B cell (primary cell): ENCODE measurements around the gene PBXIP1. TPM values are rescaled to one million over a fixed set of nuclear protein-coding genes. Genes with fewer than 3 reads are reported as not detected.
A peak's percentile ranks its signal among the peaks of the same experiment; 100 is the strongest.

Source experiments
- ATAC-seq: fragments of 200-7000 bp; cut with Tn5 transposase; one replicate; pipeline ENCODE4 v1.10.0; 2021; ENCODE audit warnings: low read depth, mild to moderate bottlenecking, moderate number of reproducible peaks, moderate library complexity
- CTCF ChIA-PET: fragments of 350-600 bp; sonication (Branson Sonifier 250); formaldehyde crosslinking; loops from one replicate; lab custom pipeline; 2021; ENCODE audit warnings: antibody characterized with exemption, inconsistent platforms; lab: Charles Lee
- POLR2A ChIA-PET: fragments of 350-600 bp; sonication (Branson Sonifier 250); formaldehyde crosslinking; loops from one replicate; lab custom pipeline; 2021; ENCODE audit warnings: antibody characterized with exemption; lab: Charles Lee
- DNase-seq: peaks from one replicate; pipeline ENCODE4 v3.0.0; 2013
- H2AFZ ChIP-seq: 2 replicates; pipeline ENCODE4 v1.6.1; 2012; ENCODE audit warnings: mild to moderate bottlenecking, low read depth, low read length; ENCODE audit not compliant: insufficient read depth, poor library complexity, severe bottlenecking
- H3K27ac ChIP-seq, 2 donors: 1 replicate in 1 of 2; 2 replicates in 1 of 2; pipeline ENCODE4 v1.5.1; 2012 to 2013; ENCODE audit warnings: low read length in 2 of 2, mild to moderate bottlenecking in 2 of 2, moderate library complexity in 1 of 2
- H3K27me3 ChIP-seq, 4 experiments: fragments of 200-600 bp in 1 of 4; sonication (generic) in 1 of 4; replicated peaks in 1 of 4; 1 replicate in 2 of 4; 2 replicates in 2 of 4; pipeline versions ENCODE4 v1.6.1 to v1.7.0; 2013 to 2016; ENCODE audit warnings: low read length in 3 of 4, mild to moderate bottlenecking in 2 of 4, mixed read lengths in 1 of 4, moderate library complexity in 1 of 4; ENCODE audit not compliant: insufficient read depth in 4 of 4, control insufficient read depth in 3 of 4; ENCODE audit errors: control extremely low read depth in 1 of 4
- H3K36me3 ChIP-seq, 2 experiments: replicated peaks in 1 of 2; 1 replicate in 1 of 2; 2 replicates in 1 of 2; pipeline versions ENCODE4 v1.6.1 to v1.7.1; 2013; ENCODE audit warnings: low read length in 1 of 2; ENCODE audit not compliant: insufficient read depth in 2 of 2, control insufficient read depth in 1 of 2; ENCODE audit errors: control extremely low read depth in 1 of 2, extremely low read depth in 1 of 2
- H3K4me1 ChIP-seq, 2 donors: fragments of 200-600 bp in 1 of 2; sonication (generic) in 1 of 2; 1 replicate in 1 of 2; 2 replicates in 1 of 2; pipeline versions ENCODE4 v1.5.1 to v1.6.1; 2013 to 2017; ENCODE audit warnings: low read length in 2 of 2; ENCODE audit not compliant: control insufficient read depth in 2 of 2, insufficient read depth in 2 of 2
- H3K4me2 ChIP-seq: replicated peaks from 2 replicates; pipeline ENCODE3; 2012; ENCODE audit warnings: mild to moderate bottlenecking, low read depth, low read length; ENCODE audit not compliant: poor library complexity, severe bottlenecking
- H3K4me3 ChIP-seq, 5 experiments: fragments of 200-600 bp in 1 of 5; sonication (generic) in 1 of 5; 1 replicate in 3 of 5; 2 replicates in 2 of 5; pipeline versions ENCODE4 v1.5.1 to v1.7.0; 2011 to 2016; ENCODE audit warnings: low read length in 4 of 5, mild to moderate bottlenecking in 4 of 5, low read depth in 2 of 5, control low read depth in 1 of 5, moderate library complexity in 1 of 5; ENCODE audit not compliant: insufficient read depth in 1 of 5; ENCODE audit errors: control extremely low read depth in 1 of 5, extremely low read depth in 1 of 5
- H3K79me2 ChIP-seq: fragments of 200-600 bp; sonication (generic); one replicate; pipeline ENCODE4 v1.6.0; 2016; ENCODE audit warnings: low read length; ENCODE audit not compliant: control insufficient read depth, insufficient read depth
- H3K9ac ChIP-seq: fragments of 200-600 bp; sonication (generic); 2 replicates; pipeline ENCODE4 v1.6.1; 2017; ENCODE audit warnings: mild to moderate bottlenecking, low read length, moderate library complexity
- H3K9me3 ChIP-seq, 3 donors: one replicate each; pipeline versions ENCODE4 v1.6.1 to v1.7.1; 2013; ENCODE audit warnings: low read length in 2 of 3; ENCODE audit not compliant: control insufficient read depth in 2 of 3, insufficient read depth in 1 of 3; ENCODE audit errors: control extremely low read depth in 1 of 3
- H4K20me1 ChIP-seq: 2 replicates; pipeline ENCODE4 v1.6.0; 2012; ENCODE audit warnings: mild to moderate bottlenecking, low read length; ENCODE audit not compliant: insufficient read depth, control insufficient read depth, poor library complexity, severe bottlenecking
- H3K27ac Mint-ChIP-seq: one replicate; pipeline ENCODE4 v1.8.0; 2021; ENCODE audit warnings: mixed read lengths
- H3K27me3 Mint-ChIP-seq: one replicate; pipeline ENCODE4 v1.8.0; 2021; ENCODE audit warnings: mixed read lengths
- H3K4me1 Mint-ChIP-seq: one replicate; pipeline ENCODE4 v1.8.0; 2021; ENCODE audit warnings: mixed read lengths
- H3K4me3 Mint-ChIP-seq: one replicate; pipeline ENCODE4 v1.8.0; 2021; ENCODE audit warnings: mixed read lengths
- H3K9me3 Mint-ChIP-seq: one replicate; pipeline ENCODE4 v1.8.0; 2022; ENCODE audit warnings: mixed read lengths; ENCODE audit not compliant: insufficient read depth
- CTCF ChIP-seq: fragments of 200-600 bp; IDR thresholded peaks from one replicate; pipeline ENCODE4 v1.8.0; 2022; ENCODE audit warnings: antibody characterized with exemption, mild to moderate bottlenecking
- EZH2 ChIP-seq: IDR thresholded peaks from 2 replicates; pipeline ENCODE4 v1.6.1; 2012; ENCODE audit warnings: borderline replicate concordance, low read depth, mild to moderate bottlenecking, moderate library complexity, low read length; ENCODE audit not compliant: insufficient read depth, poor library complexity, severe bottlenecking
- WGBS: methylation state at CpG from one replicate; pipeline ENCODE4 v1.1.5; 2013; ENCODE audit warnings: missing lambda C conversion rate; ENCODE audit not compliant: insufficient coverage; 5-methylcytosine and 5-hydroxymethylcytosine counted together
- intact Hi-C: fragments of 100-400 bp; cut with micrococcal nuclease; formaldehyde crosslinking; loops from one replicate; pipeline ENCODE4 v1.10.0; 2022
- polyA plus RNA-seq: library from polyadenylated mRNA; depleted of rRNA; stranded (reverse); fragments of >200 nt; gene quantifications from 2 replicates; pipeline ENCODE4 v1.2.3, GENCODE V29; 2012
- total RNA-seq, 2 donors: library from RNA; stranded (reverse); fragments of 120-200 nt in 1 of 2; gene quantifications; 1 replicate in 1 of 2; 2 replicates in 1 of 2; pipeline versions ENCODE4 v1.2.3 to v1.2.4, GENCODE V29; 2013 to 2022

Gene PBXIP1
- total and polyA plus RNA-seq, 2 donors (not counting 1 experiment from before 2014, with no cell fraction given): 77.6 to 212 TPM

GRCh38 chr1:154973344-154974101 is 17.6 kb upstream of the PBXIP1 start:
- ChIA-PET CTCF (interaction anchor here (0.6 to 8.7 kb wide), 21 partner anchors 10 to 638 kb away, joined by 3 to 110 read pairs (median 4); partner anchors contain the start of genes FLAD1, KRTCAP2, PBXIP1 and PMVK), POLR2A (interaction anchor here (0.7 to 3.8 kb wide), 14 partner anchors 10 to 868 kb away, joined by 3 to 32 read pairs (median 8); partner anchors contain the start of genes FLAD1, PBXIP1, PMVK and PYGO2)
- peaks cover 30% of the 10 kb centered on the region for H3K4me1 Mint-ChIP-seq
- peak; percentile 94 for DNase-seq
- Histone ChIP-seq H3K27me3 (no peaks in the 10 kb centered on the region), H3K4me1 (peaks cover 22 to 44% of the 10 kb centered on the region in 2 donors), H4K20me1 (peaks cover 39% of the 10 kb centered on the region), H3K4me2 (peak overlapping the region; percentile 86), H2AFZ (peak overlapping the region; percentile 68), H3K9me3 (no peaks in the 10 kb centered on the region), H3K79me2 (peaks cover 67% of the 10 kb centered on the region), H3K9ac (peak overlapping the region; percentile 86), H3K27ac (peak overlapping the region; percentile 90 to 94), H3K4me3 (peak overlapping the region; percentile 71 to 99 (median 90)), H3K36me3 (peaks cover 0 to 18% of the 10 kb centered on the region in 2 experiments)
- ATAC-seq: peak; percentile 18
- H3K9me3 Mint-ChIP-seq: no peaks in the 10 kb centered on the region
- H3K4me3 Mint-ChIP-seq: no peak overlapping the region
- no peaks in the 10 kb centered on the region for H3K27me3 Mint-ChIP-seq
- TF ChIP-seq CTCF (no peak), EZH2 (no peak)
- intact Hi-C loops: loop anchor here (1.0 to 5.0 kb wide), 5 partner anchors 12 to 199 kb away; partner anchors contain the start of genes KRTCAP2, PYGO2 and TRIM46
- WGBS: 1% methylated on average over 25 of the region's 37 CpGs
- no peak overlapping the region for H3K27ac Mint-ChIP-seq
